Osteoblast (primary cell): ENCODE measurements around the gene TAF9. TPM values are rescaled to one million over a fixed set of nuclear protein-coding genes. Genes with fewer than 3 reads are reported as not detected.
"Not testable (repeated sequence)": the region's sequence is repeated elsewhere in the genome, so short reads cannot be mapped to it uniquely, and the experiment has no call there.

Experiments
- DNase-seq: peaks from one replicate; pipeline ENCODE4 v3.0.0; 2011; ENCODE audit warnings: low spot score, mixed read lengths; ENCODE audit not compliant: insufficient read length; ENCODE audit errors: missing footprints
- H2AFZ ChIP-seq: 2 replicates; pipeline ENCODE4 v1.6.0; 2011; ENCODE audit warnings: mild to moderate bottlenecking, low read length
- H3K27ac ChIP-seq: 2 replicates; pipeline ENCODE4 v1.5.1; 2011; ENCODE audit warnings: mild to moderate bottlenecking, low read depth, low read length, moderate library complexity
- H3K27me3 ChIP-seq: 2 replicates; pipeline ENCODE4 v1.6.0; 2012; ENCODE audit warnings: mild to moderate bottlenecking, control low read depth, inconsistent platforms, low read length, moderate library complexity; ENCODE audit not compliant: insufficient read depth
- H3K36me3 ChIP-seq: 2 replicates; pipeline ENCODE4 v1.5.1; 2011; ENCODE audit warnings: mild to moderate bottlenecking, low read length, control low read depth, moderate library complexity; ENCODE audit not compliant: insufficient read depth
- H3K4me1 ChIP-seq: 2 replicates; pipeline ENCODE4 v1.5.1; 2011; ENCODE audit warnings: mild to moderate bottlenecking, low read length, control low read depth, moderate library complexity; ENCODE audit not compliant: insufficient read depth
- H3K4me2 ChIP-seq: 2 replicates; pipeline ENCODE4 v1.6.0; 2011; ENCODE audit warnings: mild to moderate bottlenecking, low read length; ENCODE audit not compliant: insufficient read depth
- H3K4me3 ChIP-seq: fragments of 200-600 bp; sonication (generic); 3 replicates; pipeline ENCODE4 v1.5.1; 2012; ENCODE audit warnings: mild to moderate bottlenecking, low read length, inconsistent platforms; ENCODE audit not compliant: insufficient read depth
- H3K79me2 ChIP-seq: 2 replicates; pipeline ENCODE4 v1.6.0; 2012; ENCODE audit warnings: mild to moderate bottlenecking, low read length, control low read depth, inconsistent platforms; ENCODE audit not compliant: insufficient read depth
- H3K9me3 ChIP-seq: 2 replicates; pipeline ENCODE4 v1.5.1; 2011; ENCODE audit warnings: low read depth, low read length, control low read depth
- H4K20me1 ChIP-seq: 2 replicates; pipeline ENCODE4 v1.6.0; 2012; ENCODE audit warnings: mild to moderate bottlenecking, low read length, control low read depth; ENCODE audit not compliant: insufficient read depth
- total RNA-seq: library from RNA; depleted of rRNA; stranded (reverse); fragments of >200 nt; gene quantifications from 2 replicates; pipeline ENCODE4 v1.2.3, GENCODE V29; 2012
- TF ChIP-seq, protein P1 (sequence below): IDR thresholded peaks from 2 replicates; pipeline ENCODE4 v1.5.1; 2011; ENCODE audit warnings: mild to moderate bottlenecking, low read depth, low read length, moderate library complexity; ENCODE audit errors: extremely low read depth

Gene TAF9
- total RNA-seq, 1 donor, result 84.7 TPM

DNA sequence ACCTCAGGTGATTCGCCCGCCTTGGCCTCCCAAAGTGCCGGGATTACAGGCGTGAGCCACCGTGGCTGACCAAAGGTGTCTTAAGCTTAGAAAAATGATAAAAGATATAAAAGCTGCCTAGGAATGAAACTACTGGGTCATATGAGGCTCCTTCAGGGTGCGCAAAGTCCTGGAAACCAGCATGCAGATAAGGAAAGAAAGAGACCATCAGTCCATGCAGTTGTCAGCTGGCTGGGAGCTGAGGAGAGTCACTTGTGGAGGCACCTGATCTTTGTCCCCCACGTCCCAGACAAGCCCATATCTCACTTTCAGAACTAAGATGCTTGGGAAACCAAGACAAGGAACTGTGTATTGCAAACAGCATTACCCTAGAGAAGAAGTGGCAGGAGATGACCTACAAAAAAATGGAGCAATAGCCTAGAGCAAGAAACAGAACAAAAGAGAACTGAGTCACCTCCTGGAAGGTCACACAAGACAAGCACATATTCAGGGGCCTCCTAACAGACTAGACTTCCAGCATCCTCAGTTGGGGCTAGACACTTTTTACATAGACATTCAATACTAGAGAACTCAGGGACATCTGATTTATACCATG lies 33.9 kb downstream of the TAF9 start:
- peak overlapping the region; percentile 42 for H2AFZ ChIP-seq
- DNase-seq, result no peak
- H3K27ac ChIP-seq, result no peak overlapping the region

DNA sequence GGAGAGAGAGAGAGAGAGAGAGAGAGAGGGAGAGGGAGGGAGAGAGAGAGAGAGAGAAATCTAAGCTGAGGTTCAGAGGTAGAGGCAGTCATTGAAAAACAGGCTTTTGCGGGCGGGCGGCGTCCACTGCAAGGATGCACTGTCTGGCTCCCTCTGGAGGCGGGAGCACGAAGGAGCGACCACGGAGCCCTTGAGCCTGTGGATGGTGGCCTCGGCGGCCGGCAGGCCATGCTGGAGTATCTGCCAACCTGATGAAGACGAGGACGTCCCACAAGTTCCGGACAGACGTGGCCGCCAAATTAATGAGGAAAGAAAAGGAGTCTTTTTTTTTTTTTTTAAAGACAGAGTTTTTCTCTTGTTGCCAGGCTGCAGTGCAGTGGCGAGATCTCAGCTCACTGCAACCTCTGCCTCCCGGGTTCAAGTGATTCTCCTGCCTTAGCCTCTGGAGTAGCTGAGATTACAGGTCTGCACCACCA lies 34.5 kb downstream of the TAF9 start:
- Histone ChIP-seq H3K36me3 (no peaks in the 10 kb centered on the region), H3K4me3 (peak overlapping the region; percentile 18), H3K4me1 (peaks cover 8% of the 10 kb centered on the region), H3K9me3 (no peaks in the 10 kb centered on the region), H3K27me3 (no peaks in the 10 kb centered on the region), H2AFZ (peak overlapping the region; percentile 81), H3K79me2 (no peaks in the 10 kb centered on the region), H3K27ac (no peak overlapping the region), H4K20me1 (no peaks in the 10 kb centered on the region), H3K4me2 (peak overlapping the region; percentile 28)
- TF ChIP-seq, protein P1, sequence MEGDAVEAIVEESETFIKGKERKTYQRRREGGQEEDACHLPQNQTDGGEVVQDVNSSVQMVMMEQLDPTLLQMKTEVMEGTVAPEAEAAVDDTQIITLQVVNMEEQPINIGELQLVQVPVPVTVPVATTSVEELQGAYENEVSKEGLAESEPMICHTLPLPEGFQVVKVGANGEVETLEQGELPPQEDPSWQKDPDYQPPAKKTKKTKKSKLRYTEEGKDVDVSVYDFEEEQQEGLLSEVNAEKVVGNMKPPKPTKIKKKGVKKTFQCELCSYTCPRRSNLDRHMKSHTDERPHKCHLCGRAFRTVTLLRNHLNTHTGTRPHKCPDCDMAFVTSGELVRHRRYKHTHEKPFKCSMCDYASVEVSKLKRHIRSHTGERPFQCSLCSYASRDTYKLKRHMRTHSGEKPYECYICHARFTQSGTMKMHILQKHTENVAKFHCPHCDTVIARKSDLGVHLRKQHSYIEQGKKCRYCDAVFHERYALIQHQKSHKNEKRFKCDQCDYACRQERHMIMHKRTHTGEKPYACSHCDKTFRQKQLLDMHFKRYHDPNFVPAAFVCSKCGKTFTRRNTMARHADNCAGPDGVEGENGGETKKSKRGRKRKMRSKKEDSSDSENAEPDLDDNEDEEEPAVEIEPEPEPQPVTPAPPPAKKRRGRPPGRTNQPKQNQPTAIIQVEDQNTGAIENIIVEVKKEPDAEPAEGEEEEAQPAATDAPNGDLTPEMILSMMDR, result peak; percentile 76
- DNase-seq, result peak; percentile 95

More for the DNA sequence above, 33.9 kb downstream of the TAF9 start:
- no peaks in the 10 kb centered on the region for H3K79me2 ChIP-seq
- TF ChIP-seq, protein P1, result no peak
- H4K20me1 ChIP-seq, result no peaks in the 10 kb centered on the region
- H3K4me1 ChIP-seq, result peaks cover 8% of the 10 kb centered on the region
- no peaks in the 10 kb centered on the region for H3K9me3 ChIP-seq
- H3K4me2 ChIP-seq, result no peak overlapping the region
- no peaks in the 10 kb centered on the region for H3K27me3 ChIP-seq
- no peak overlapping the region for H3K4me3 ChIP-seq
- no peaks in the 10 kb centered on the region for H3K36me3 ChIP-seq

DNA sequence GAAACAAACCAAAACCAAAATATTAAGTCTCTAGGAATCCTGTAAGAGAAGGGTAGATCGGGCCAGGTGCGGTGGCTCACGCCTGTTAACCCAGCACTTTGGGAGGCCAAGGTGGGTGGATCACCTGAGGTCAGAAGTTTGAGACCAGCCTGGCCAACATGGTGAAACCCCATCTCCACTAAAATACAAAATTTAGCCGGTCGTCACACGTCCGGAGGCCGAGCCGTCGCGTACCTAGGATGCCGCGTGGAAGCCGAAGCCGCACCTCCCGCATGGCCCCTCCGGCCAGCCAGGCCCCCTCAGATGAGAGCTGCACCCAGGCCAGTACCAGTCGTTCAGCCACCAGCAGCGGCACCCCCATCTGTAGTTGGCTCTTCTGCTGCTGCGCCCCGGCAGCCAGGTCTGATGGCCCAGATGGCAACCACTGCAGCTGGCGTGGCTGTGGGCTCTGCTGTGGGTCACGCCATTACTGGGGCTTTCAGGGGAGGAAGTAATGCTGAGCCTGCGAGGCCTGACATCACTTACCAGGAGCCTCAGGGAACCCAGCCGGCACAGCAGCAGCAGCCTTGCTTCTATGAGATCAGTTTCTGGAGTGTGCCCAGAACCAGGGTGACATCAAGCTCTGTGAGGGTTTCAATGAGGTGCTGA lies 35.5 kb downstream of the TAF9 start:
- not testable (repeated sequence) for H3K27me3 ChIP-seq, H3K9me3 ChIP-seq, H3K4me1 ChIP-seq, H3K27ac ChIP-seq, H2AFZ ChIP-seq, H3K79me2 ChIP-seq, H3K4me2 ChIP-seq, H4K20me1 ChIP-seq, H3K36me3 ChIP-seq, DNase-seq, H3K4me3 ChIP-seq

DNA sequence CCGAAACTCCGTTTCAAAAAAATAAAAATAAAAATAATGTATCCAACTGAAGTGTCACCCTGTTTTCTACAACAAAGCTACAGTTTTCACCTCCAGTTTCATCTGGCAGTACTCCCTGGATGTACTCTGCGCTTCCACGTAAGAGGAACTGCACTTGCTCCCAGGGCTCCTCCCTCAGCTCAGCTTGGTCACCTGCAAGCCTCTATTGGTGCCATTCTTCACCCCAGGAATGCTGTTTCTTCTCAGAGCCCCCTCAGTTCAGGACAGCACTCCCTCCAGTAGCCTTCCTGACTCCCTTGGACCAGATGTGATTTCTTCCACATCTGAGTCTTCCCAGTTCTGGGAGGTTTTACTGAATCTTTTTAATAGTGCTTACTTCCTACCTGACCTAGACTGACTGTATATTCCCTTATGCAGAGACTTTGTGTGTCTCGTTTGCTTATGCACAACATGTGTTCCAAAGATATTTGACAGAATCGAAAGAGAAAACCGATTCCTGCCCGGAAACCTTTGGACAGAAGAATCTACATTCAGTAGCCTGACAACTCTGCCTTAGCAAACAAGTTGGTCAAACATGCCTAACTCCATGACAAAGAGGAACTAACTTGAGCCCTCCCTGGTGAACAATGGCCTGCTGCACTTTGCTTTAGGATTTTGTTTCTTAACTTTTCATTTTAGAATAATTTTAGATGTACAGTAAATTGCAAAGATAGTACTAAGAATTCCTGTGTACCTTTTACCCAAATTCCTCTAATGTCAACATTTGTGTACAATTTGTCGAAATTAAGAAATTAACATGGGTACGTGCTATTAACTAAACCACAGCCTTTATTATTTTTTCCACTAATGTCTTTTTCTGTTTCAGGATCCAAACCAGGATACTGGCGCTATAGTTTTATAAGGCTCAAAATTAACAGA lies 37.5 kb downstream of the TAF9 start:
- DNase-seq, result no peak
- H2AFZ ChIP-seq, result peak overlapping the region; percentile 97
- H4K20me1 ChIP-seq, result no peaks in the 10 kb centered on the region
- H3K27me3 ChIP-seq, result no peaks in the 10 kb centered on the region
- no peaks in the 10 kb centered on the region for H3K36me3 ChIP-seq
- peak overlapping the region; percentile 79 for H3K4me3 ChIP-seq
- TF ChIP-seq, protein P1, result no peak
- no peak overlapping the region for H3K27ac ChIP-seq
- peaks cover 8% of the 10 kb centered on the region for H3K4me1 ChIP-seq
- no peaks in the 10 kb centered on the region for H3K9me3 ChIP-seq
- no peaks in the 10 kb centered on the region for H3K79me2 ChIP-seq
- H3K4me2 ChIP-seq, result peak overlapping the region; percentile 87
